Mesenteric fat pad (tissue), 1 donor: ENCODE measurements around the gene SIX1. TPM values are rescaled to one million over a fixed set of nuclear protein-coding genes. Genes with fewer than 3 reads are reported as not detected.

ENCODE experiments used
- DNase-seq: peaks from one replicate; pipeline ENCODE4 v3.0.0-alpha.2; 2020; ENCODE audit warnings: low spot score
- total RNA-seq: library from RNA; stranded (reverse); fragmentation: NEBNext Ultra II Directional; extraction: Animal tissue kit (Norgen Biotek cat#: 25700); gene quantifications from one replicate; pipeline ENCODE4 v1.2.1, GENCODE V29; 2021
- donor health status: DM: yes; HTN: yes; CAD: no.

Gene SIX1
- total RNA-seq, 1 donor from 2014 or later, result 2.6 TPM

DNA sequence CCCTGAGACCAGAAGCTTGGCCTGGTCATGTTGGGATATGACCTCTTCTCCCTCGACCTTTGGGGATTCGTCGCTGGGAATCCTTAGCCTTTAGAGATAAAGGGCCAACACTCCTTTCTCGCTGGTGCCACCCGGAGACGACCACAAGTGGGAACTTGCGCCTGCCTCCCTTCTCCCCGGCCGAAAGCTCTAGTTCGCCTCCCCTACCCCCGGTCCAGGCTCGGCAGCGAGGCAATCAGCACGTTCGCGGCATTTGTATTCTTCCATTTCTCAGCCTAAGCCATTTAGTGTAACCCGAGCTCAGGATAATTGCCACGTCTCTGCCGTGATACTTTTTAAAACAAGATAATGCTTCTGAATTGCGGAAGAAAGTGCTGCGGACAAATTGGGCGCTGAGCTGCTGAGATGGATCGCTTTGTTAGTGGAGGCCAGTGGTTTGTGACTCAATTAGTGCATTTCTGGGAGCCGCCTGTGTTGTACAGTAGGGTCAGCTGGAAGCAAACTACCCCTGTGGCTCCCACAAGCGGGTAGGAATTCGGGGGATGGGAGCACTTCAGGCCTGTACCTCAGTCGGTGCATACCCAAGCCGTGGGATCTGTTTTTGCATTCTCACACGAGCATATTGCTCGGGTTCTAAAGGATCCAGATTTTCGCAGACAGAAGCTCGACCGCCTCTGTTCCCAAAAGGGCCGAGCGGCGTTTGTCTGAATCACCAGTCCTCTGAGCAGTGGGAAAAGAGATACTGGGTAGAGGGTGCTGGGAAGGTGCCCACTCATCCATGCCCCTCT is 6.8 kb upstream of the SIX1 start:
- no peak for DNase-seq

DNA sequence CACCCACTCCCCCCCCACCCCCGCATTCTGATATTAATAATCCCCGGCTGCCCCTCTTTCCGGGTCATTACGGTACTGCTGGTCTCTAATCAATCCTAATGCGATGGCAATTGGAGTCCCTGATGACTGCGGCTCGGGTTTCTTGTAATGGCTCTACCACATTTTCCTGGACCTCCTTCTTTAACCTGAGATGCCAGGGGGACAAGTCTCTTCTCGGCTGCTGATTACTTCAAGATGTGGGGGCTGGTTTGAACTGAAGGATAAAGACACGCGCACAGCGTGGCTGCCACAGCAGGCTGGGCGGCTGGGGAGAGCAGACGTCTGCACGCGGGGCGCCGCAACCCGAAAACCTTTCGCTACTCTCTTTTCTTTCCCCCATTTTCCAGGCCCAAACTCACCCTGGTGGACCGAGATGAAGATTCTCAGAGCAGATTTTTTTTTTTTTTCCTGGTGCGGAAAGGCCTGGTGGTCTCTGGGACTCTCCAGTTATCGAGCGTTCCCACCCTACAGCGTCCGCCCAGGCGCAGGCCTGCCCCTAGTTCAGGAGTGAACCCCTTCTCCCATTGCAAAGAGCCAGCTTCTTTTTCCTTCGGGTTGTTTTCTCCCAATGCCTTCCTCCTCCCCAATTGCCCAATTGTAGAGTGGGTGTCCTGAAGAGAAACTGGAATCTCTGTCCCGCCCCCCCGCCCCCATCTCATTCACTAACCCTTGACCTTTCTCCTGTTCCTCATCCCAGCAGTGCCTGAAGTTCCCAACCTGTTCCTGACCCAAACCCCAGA is 6.0 kb upstream of the SIX1 start:
- no peak for DNase-seq

GRCh38 chr14:60654334-60654821 is 5.1 kb upstream of the SIX1 start:
- no peak for DNase-seq

DNA sequence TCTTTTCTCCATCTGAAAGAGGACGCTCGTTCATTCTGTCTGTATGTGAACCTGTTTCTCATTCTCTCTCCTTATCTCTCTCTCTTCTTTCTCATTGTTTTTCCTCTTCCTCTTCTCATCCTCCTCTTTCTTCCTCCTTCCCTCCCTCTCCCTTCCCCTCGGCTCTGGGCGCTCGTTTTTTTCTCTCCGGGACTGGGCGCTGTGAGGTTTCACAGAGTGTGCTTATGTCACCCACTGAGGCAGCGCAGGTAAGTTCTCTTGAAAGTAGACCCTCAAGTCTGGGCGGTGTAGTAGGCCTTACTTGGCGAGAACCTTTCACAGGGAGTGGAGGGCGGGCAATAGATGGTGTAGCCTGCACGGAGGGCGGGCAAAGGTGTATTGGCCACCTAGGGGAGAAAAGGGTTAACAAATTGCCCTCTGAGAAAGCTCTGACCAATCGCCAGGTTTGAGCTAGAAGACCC is 4.5 kb upstream of the SIX1 start:
- no peak for DNase-seq

GRCh38 chr14:60652674-60653651 is 3.7 kb upstream of the SIX1 start:
- no peak for DNase-seq

- no peak for DNase-seq
These were observed 2.8 kb upstream of the SIX1 start for GRCh38 chr14:60651796-60652673.

- no peak for DNase-seq
These were observed 2.0 kb upstream of the SIX1 start for GRCh38 chr14:60651086-60651795.

- DNase-seq, result no peak
These were observed 1.2 kb upstream of the SIX1 start for GRCh38 chr14:60650373-60650961.

DNA sequence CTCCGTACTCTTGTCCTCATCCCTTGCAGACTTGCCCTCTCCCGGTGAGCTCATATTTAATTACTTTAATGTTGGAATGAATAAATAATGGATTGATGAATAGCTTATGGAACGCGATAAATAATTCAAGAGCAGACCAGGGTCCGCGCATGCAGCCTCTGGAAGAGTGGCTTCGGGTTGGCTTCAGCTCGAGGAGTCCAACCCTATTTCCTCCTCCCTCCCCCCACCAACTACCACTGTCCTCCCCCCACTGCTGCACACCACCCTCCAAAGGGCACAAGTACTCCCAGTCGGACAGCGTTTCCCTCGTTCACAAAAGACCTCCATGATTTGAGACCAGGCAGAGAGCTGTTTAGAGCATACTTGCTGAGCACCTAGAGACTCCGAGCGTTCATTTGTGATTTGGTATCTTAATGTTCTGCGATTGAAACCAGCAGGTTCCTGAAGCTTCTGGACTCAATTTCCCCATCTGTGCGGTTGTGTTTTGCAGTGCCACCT is 647 bp upstream of the SIX1 start:
- no peak for DNase-seq

DNA sequence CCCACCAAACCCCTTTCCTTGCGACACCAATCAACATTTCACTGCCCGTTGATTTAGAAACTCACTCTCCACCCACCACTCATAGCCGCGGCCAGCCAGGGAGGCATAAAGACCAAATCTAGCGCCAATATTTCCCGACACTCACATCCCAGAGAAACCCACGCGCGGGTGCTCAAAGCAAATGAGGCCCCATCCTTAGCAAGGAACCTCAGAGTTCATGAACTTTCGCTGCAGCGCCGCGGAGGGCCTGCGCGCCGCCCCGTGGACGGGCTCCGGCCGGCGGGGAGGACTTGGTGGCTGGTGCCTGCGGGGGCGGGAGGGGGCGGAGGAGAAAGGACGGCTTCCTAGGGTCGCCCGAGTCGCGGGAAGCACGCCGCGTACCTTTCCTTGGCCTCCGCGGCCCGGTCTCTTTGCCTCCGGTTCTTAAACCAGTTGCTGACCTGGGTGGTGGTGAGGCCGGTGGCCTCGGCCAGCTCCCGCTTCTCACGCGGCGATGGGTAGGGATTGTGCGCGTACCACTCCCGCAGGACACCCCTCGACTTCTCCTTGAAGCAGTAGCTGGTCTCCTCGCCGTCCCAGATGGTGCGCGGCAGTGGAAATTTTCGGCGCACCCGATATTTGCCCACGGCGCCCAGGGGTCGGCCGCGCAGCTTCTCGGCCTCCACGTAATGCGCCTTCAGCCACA is 886 bp downstream of the SIX1 start:
- no peak for DNase-seq

- DNase-seq, result no peak
These were observed 1.4 kb downstream of the SIX1 start for GRCh38 chr14:60647837-60648248.

DNA sequence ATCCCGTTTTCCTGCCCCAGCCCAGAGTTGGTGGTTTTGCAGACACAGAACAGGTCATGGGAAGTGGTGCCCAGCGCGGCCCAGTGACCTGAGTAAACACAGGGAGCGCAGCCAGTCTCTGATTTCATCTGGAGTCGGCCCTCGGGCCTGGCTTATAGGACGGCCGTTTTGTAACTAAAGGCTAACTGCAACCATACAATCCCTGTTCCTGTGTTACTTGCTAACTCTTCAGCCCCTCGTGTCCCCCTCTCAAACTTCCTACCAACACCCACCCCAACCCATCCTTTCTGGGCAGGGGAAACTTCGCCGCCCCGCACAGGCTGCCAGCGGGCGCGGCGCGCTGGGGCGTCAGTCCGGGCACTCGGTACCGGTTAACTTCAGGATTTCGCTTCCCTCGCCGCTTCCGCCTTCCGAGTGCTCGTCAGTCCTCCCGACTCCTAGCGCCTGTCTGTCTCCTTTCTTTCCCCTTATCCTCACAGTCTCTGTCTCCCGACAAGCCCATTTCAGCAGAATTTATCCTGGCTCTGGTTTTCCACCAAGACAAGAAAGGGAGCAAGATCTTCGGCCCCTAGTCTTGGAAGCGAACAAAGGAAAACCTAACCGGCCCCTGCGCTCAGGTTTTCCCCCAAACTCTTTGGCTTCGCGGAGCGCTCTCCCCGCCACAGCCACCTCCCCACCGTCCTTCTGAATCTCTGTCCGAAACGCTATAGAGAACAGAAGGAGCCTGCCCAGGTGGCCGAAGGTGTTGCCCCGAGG is 2.0 kb downstream of the SIX1 start:
- DNase-seq, result no peak

DNA sequence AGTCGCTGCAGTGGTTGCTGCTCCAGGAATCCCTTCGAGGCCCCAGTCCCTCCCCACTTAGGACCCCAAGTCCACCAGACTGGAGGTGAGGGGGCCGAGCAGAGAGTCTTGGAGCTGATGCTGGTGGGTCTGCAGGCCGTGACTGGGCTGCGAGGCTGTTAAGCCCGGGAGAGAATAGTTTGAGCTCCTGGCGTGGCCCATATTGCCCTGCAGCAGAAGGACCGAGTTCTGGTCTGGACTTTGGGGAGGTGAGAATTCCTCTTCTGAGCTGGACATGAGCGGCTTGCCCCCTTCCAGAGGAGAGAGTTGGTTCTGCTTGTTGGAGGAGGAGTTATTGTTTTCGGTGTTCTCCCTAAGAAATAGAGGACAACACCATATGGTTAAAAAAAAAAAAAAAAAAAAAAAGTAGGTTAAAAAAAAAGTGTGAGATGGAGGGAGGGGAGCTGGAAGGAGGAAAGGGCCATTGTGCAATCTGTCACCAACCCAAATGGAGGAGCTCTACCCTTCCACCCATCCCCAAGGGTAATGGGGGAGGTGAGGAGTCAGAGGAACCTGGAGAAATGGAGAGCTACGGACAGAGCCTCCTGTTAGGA is 3.0 kb downstream of the SIX1 start:
- DNase-seq, result no peak

DNA sequence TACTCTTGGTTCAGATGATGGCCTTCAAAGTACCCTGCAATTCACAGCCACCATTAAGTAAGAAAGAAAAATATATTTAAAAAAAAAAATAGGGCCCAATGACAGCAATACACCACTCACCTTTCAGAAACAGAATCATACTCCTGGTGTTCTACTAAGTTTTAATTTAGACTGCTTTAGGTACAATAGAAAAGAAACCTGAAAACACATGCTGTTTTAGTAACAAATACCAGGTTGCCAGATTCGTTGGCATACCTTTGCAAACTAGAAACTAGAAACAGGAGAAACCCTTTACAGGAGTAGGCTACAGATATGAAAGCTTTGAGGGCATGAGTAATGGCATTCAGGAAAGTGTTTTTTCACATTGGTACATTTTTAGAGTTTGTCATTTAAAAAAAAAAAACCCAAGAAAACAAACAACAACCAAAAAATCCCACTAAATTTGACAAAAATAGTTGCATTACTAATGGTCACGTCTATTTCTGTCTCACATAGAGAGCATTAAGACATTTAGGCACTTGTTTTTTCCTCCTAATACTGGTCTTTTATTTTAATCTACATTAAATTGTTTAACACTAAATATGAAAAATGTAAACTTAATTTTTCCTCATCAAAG is 4.0 kb downstream of the SIX1 start:
- DNase-seq, result no peak

- no peak for DNase-seq
These were observed 4.6 kb downstream of the SIX1 start for GRCh38 chr14:60644666-60645065.

DNA sequence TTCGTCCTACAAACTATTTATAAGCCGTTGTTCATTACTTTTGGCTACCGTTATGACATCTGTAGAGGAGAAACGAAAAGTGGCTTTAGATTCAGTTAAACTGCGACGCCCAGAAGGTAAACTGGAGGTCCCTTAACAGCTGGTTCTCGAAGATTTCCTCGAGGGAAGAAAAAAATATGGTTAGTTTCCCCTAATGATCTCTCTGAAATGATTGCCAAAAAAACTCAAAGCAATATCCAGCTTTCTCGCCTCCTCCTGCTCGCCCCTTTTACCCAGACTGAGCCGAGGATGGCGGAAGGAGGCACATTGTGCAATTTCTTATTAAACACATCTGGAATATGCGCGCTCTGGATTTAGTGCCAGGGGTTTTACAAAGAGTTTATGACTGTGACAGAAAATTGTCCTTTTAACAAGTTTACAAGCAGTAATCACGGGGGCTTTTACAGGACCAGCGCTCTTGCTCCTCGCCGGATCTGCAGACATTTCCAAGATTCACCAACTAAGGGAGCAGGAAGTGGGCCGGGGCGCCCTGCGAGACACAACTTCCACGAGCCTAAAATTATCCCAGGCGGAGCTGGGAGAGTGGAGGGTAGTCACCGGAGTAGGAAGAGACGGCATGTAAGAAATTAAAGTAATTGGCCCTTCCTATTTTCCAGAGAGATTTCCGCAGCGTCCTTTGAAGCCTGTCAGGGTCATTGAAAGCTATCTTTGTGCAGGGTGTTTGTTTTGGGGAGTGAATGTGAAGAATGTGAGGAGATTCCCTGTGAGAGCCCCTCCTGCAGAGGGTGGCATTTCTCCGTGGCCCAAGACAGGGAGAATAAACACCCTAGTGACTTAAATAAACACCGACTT is 5.6 kb downstream of the SIX1 start:
- no peak for DNase-seq
